BE2C (cell line): Measurements from ENCODE around the gene SLC9A3.
A peak's percentile ranks its signal among the peaks of the same experiment; 100 is the strongest.

ENCODE experiments used
- DNase-seq: peaks from one replicate; pipeline ENCODE4 v3.0.0-alpha.2; 2020
- H3K27me3 ChIP-seq: fragments of 250-450 bp; sonication (Bioruptor Pico); 2 replicates; pipeline ENCODE4 v1.5.1; 2020; ENCODE audit warnings: mild to moderate bottlenecking
- H3K36me3 ChIP-seq: fragments of 250-450 bp; sonication (Bioruptor Pico); 2 replicates; pipeline ENCODE4 v1.5.1; 2020; ENCODE audit warnings: mild to moderate bottlenecking
- H3K4me1 ChIP-seq: fragments of 250-450 bp; sonication (Bioruptor Pico); 2 replicates; pipeline ENCODE4 v1.5.1; 2020
- H3K4me3 ChIP-seq: 2 replicates; pipeline ENCODE4 v1.5.1; 2011; ENCODE audit warnings: low read depth, low read length
- H3K9me3 ChIP-seq: fragments of 250-450 bp; sonication (Bioruptor Pico); 2 replicates; pipeline ENCODE4 v1.5.1; 2020
- TF ChIP-seq, protein P1 (sequence below): IDR thresholded peaks from 2 replicates; pipeline ENCODE4 v1.5.1; 2012; ENCODE audit warnings: mild to moderate bottlenecking, low read depth, low read length

The SLC9A3 gene

DNA sequence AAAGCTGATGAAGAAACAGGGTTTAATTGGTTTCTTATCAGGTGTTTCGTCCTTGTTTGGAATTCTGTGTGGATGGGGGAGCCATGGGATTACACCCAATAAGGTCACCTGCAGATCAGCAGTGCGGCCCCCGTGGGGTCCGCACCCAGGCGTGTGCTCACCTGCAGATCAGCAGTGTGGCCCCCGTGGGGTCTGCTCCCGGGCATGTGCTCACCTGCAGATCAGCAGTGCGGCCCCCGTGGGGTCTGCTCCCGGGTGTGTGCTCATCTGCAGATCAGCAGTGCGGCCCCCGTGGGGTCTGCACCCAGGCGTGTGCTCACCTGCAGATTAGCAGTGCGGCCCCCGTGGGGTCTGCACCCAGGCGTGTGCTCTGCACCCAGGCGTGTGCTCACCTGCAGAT is 46.2 kb upstream of the SLC9A3 start:
- Histone ChIP-seq H3K4me3 (no peak overlapping the region), H3K9me3 (no peaks in the 10 kb centered on the region), H3K4me1 (no peaks in the 10 kb centered on the region), H3K36me3 (no peaks in the 10 kb centered on the region), H3K27me3 (peaks cover 16% of the 10 kb centered on the region)
- DNase-seq = no peak
- TF ChIP-seq, protein P1, sequence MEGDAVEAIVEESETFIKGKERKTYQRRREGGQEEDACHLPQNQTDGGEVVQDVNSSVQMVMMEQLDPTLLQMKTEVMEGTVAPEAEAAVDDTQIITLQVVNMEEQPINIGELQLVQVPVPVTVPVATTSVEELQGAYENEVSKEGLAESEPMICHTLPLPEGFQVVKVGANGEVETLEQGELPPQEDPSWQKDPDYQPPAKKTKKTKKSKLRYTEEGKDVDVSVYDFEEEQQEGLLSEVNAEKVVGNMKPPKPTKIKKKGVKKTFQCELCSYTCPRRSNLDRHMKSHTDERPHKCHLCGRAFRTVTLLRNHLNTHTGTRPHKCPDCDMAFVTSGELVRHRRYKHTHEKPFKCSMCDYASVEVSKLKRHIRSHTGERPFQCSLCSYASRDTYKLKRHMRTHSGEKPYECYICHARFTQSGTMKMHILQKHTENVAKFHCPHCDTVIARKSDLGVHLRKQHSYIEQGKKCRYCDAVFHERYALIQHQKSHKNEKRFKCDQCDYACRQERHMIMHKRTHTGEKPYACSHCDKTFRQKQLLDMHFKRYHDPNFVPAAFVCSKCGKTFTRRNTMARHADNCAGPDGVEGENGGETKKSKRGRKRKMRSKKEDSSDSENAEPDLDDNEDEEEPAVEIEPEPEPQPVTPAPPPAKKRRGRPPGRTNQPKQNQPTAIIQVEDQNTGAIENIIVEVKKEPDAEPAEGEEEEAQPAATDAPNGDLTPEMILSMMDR = no peak

DNA sequence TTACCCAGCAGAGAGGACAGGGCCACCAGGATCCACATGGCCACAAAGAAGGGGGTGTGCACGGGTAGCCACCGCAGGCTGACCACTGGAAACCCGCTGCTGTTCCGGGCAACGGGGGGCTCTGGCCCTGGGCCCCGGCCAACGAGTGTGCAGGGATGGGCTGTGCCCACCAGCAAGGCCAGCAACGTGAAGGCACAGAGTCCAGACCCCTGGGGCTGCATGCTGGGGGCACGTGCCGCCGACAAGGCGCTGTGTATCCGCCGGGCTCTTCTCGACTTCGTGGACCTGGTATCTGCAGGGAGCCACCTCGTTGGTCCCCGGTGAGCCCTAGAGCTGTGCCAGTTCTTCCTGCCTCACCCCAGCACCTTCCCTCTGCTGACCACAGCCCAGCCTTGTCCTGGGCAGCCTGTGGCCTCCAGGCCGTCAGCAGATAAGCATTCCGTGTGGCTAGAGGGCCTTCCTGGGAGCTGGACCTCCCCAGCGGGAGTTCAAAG is 45.7 kb upstream of the SLC9A3 start:
- peak; percentile 3 for DNase-seq
- TF ChIP-seq, protein P1 = no peak
- no peaks in the 10 kb centered on the region for H3K4me1 ChIP-seq
- no peak overlapping the region for H3K4me3 ChIP-seq
- peaks cover 16% of the 10 kb centered on the region for H3K27me3 ChIP-seq
- no peaks in the 10 kb centered on the region for H3K36me3 ChIP-seq
- no peaks in the 10 kb centered on the region for H3K9me3 ChIP-seq

DNA sequence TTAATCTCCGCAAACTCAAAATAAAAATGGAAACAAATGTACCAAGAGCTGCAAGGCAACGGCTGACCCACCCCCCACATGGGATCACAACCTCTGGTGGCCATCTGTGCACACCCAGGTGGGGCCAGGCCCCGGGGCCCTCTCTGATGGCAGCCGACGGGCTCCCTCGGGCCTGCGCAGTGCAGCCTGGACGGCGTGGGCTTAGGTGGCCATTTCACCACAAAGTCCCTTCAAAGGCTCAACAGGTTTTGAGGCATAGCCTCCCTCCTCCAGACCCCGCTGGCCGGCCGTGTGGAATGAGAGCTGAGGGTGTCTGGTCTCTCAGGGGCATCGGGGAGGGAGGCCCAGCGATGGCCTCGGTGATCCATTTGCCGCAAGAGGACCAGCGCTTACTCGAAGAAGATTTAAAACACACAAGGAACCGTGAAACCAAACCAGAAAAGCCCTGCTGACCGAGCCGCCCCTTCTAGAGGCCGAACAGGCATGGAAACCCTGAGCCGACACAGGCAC is 45.2 kb upstream of the SLC9A3 start:
- Histone ChIP-seq H3K36me3 (no peaks in the 10 kb centered on the region), H3K27me3 (peaks cover 16% of the 10 kb centered on the region), H3K4me1 (no peaks in the 10 kb centered on the region), H3K4me3 (no peak overlapping the region), H3K9me3 (no peaks in the 10 kb centered on the region)
- DNase-seq = peak; percentile 6
- TF ChIP-seq, protein P1 = no peak

DNA sequence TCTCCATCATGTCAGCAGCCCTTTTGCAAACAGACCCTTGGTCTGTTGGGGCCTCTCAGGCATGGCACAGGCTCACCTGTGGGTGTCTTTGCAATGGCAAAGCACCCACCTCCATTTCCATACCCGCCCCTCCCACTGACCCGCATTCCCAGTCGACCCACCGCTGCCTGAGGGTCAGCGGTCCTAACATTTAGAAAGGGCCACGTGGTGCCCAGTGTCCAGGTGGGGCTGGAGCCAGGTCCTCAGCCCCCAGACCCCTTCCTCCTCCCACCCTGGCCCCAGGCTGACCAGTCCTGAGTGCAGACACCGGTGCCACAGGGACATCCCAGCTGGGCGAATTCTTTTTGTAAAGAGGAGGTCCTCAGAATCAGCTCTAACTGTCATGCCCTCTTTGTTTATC is 44.6 kb upstream of the SLC9A3 start:
- H3K27me3 ChIP-seq = peaks cover 16% of the 10 kb centered on the region
- H3K36me3 ChIP-seq = no peaks in the 10 kb centered on the region
- H3K9me3 ChIP-seq = no peaks in the 10 kb centered on the region
- DNase-seq = peak; percentile 3
- TF ChIP-seq, protein P1 = no peak
- no peaks in the 10 kb centered on the region for H3K4me1 ChIP-seq
- no peak overlapping the region for H3K4me3 ChIP-seq

DNA sequence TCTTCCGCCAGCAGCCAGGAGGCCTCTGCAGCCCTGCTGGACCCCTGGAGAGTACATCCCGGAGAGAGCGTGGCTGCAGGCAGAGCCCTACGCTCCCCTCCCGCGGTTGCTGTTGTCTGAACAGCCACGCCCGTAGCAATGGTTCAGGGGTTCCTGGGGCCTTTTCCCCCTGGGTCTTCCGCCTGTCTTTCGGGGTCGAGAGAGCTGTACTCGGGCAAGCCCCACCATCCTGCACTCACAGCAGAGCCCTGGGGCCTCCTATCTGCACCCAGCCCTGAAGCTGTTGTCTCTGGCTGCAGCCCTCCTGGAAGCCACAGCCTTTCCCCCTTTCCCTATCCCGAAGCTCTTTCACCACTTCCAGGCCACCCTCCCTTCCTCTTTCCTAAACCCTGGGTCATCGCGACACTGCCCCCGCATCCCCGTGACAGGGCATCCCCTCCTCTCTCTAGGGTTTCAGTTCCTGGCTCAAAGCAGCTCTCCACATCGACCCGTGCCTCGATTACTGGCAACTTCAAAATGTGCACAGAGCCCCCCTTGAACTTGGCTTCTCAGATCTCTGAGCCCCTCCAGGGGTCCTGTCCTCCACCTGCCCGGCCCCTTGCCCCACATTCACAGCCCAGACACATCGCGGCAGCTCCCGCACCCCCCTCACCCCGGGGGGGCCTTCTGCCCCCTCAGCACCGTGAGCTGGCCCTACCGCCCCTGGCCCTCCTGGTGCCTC is 44.0 kb upstream of the SLC9A3 start:
- peak; percentile 4 for DNase-seq
- Histone ChIP-seq H3K4me3 (no peak overlapping the region), H3K9me3 (no peaks in the 10 kb centered on the region), H3K27me3 (peaks cover 16% of the 10 kb centered on the region), H3K4me1 (no peaks in the 10 kb centered on the region), H3K36me3 (no peaks in the 10 kb centered on the region)
- TF ChIP-seq, protein P1 = no peak

DNA sequence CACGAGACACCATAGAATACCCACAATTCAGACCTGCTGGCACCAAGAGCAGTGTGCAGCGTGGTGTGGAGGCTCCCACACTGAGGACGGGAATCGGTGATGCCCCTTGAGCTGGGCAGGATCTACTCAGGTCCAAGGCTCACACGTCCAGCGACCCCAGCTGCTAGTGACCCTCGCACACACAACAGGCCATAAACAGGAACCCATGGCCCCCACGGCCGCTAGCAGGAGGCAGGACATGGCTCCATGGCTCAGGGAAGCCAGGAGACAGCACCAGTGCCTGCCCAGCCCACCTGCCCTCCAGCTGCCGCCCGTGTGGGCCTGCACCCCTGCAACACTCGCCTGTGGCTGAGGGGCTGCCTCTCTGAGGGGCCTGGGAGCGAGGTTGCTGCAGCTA is 43.4 kb upstream of the SLC9A3 start:
- peak; percentile 4 for DNase-seq
- Histone ChIP-seq H3K4me3 (no peak overlapping the region), H3K4me1 (no peaks in the 10 kb centered on the region), H3K9me3 (no peaks in the 10 kb centered on the region), H3K27me3 (peaks cover 16% of the 10 kb centered on the region), H3K36me3 (no peaks in the 10 kb centered on the region)
- TF ChIP-seq, protein P1 = no peak
